Endothelial cell of umbilical vein (primary cell): ENCODE measurements around the gene PLEKHM2.

Experiments used
- EZH2 ChIP-seq: IDR thresholded peaks from 2 replicates; pipeline ENCODE4 v1.6.1; 2012; ENCODE audit warnings: borderline replicate concordance, low read depth, mild to moderate bottlenecking, moderate library complexity, low read length, inconsistent platforms; ENCODE audit not compliant: severe bottlenecking
- FOS ChIP-seq: IDR thresholded peaks from 2 replicates; pipeline ENCODE4 v1.6.1; 2011; ENCODE audit warnings: mild to moderate bottlenecking, low read length, moderate library complexity, borderline replicate concordance; ENCODE audit not compliant: insufficient read depth
- JUN ChIP-seq: IDR thresholded peaks from 2 replicates; pipeline ENCODE4 v1.6.1; 2011; ENCODE audit warnings: borderline replicate concordance, low read depth; ENCODE audit not compliant: insufficient read length, insufficient read depth
- POLR2A ChIP-seq: IDR thresholded peaks from 2 replicates; pipeline ENCODE4 v1.6.1; 2012; ENCODE audit warnings: low read depth, mild to moderate bottlenecking, control low read depth, low read length
- POLR2AphosphoS5 ChIP-seq: IDR thresholded peaks from 2 replicates; pipeline ENCODE4 v1.6.1; 2012; ENCODE audit warnings: low read depth, mild to moderate bottlenecking, control low read depth, low read length, moderate library complexity; ENCODE audit not compliant: insufficient read depth
- TF ChIP-seq, protein P1 (sequence below), 2 donors: IDR thresholded peaks; 1 replicate in 1 of 2; 2 replicates in 1 of 2; pipeline ENCODE4 v1.5.1; 2011; ENCODE audit warnings: low read length in 2 of 2, mild to moderate bottlenecking in 2 of 2, moderate library complexity in 2 of 2, control low read depth in 1 of 2, inconsistent platforms in 1 of 2, low read depth in 1 of 2; ENCODE audit not compliant: insufficient read depth in 1 of 2; ENCODE audit errors: extremely low read depth in 1 of 2
- TF ChIP-seq, protein P2 (sequence below): IDR thresholded peaks from 2 replicates; pipeline ENCODE4 v1.6.1; 2011; ENCODE audit not compliant: insufficient read depth, insufficient read length

DNA sequence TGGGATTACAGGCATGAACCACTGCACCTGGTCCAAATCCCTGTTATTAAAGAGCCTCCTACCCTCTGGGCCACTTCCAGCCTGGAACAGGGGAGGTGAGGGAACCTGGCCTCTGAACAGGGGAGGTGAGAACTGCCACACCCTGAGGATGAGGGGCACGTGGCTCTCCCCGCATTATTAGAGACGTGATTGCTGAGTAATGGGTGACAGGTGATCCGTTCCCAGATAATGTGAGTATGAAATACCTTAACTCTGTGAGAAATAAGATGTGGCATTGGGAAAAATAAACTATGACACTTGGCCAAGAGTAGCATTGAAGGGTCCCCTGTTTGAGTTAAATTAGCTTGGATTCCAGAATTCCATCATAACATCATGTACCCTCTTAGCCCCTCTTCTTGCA lies 38.3 kb downstream of the PLEKHM2 start:
- TF ChIP-seq, protein P1, sequence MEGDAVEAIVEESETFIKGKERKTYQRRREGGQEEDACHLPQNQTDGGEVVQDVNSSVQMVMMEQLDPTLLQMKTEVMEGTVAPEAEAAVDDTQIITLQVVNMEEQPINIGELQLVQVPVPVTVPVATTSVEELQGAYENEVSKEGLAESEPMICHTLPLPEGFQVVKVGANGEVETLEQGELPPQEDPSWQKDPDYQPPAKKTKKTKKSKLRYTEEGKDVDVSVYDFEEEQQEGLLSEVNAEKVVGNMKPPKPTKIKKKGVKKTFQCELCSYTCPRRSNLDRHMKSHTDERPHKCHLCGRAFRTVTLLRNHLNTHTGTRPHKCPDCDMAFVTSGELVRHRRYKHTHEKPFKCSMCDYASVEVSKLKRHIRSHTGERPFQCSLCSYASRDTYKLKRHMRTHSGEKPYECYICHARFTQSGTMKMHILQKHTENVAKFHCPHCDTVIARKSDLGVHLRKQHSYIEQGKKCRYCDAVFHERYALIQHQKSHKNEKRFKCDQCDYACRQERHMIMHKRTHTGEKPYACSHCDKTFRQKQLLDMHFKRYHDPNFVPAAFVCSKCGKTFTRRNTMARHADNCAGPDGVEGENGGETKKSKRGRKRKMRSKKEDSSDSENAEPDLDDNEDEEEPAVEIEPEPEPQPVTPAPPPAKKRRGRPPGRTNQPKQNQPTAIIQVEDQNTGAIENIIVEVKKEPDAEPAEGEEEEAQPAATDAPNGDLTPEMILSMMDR (IDR thresholded peaks at IDR 0.05; ENCODE audit: extremely low read depth in 1 of 2, insufficient read depth in 1 of 2, low read depth in 1 of 2, low read length in 2 of 2): no peak
- TF ChIP-seq POLR2AphosphoS5 (no peak), POLR2A (no peak), EZH2 (no peak), FOS (no peak), JUN (no peak)
- TF ChIP-seq, protein P2, sequence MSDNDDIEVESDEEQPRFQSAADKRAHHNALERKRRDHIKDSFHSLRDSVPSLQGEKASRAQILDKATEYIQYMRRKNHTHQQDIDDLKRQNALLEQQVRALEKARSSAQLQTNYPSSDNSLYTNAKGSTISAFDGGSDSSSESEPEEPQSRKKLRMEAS: no peak
